IgD-negative memory B cell (primary cell): ENCODE data around the gene CPT1B. TPM values are rescaled to one million over a fixed set of nuclear protein-coding genes. Genes with fewer than 3 reads are reported as not detected.
"Not testable (repeated sequence)": the region's sequence is repeated elsewhere in the genome, so short reads cannot be mapped to it uniquely, and the experiment has no call there.

Source experiments
- H3K27ac Mint-ChIP-seq, 3 donors: one replicate each; pipeline ENCODE4 v1.8.0; 2020 to 2022; ENCODE audit warnings: mild to moderate bottlenecking in 3 of 3, mixed read lengths in 3 of 3, moderate library complexity in 1 of 3
- H3K27me3 Mint-ChIP-seq: one replicate; pipeline ENCODE4 v1.8.0; 2021; ENCODE audit warnings: mixed read lengths
- H3K36me3 Mint-ChIP-seq: one replicate; pipeline ENCODE4 v1.8.0; 2020; ENCODE audit warnings: mild to moderate bottlenecking, mixed read lengths
- H3K4me1 Mint-ChIP-seq, 3 donors: one replicate each; pipeline ENCODE4 v1.8.0; 2020 to 2022; ENCODE audit warnings: mixed read lengths in 3 of 3, mild to moderate bottlenecking in 1 of 3
- H3K4me3 Mint-ChIP-seq, 4 donors: one replicate each; pipeline ENCODE4 v1.8.0; 2020 to 2022; ENCODE audit warnings: mild to moderate bottlenecking in 4 of 4, mixed read lengths in 4 of 4, moderate library complexity in 3 of 4
- H3K9me3 Mint-ChIP-seq, 3 donors: one replicate each; pipeline ENCODE4 v1.8.0; 2020 to 2021; ENCODE audit warnings: mixed read lengths in 3 of 3, mild to moderate bottlenecking in 1 of 3
- polyA plus RNA-seq: library from polyadenylated mRNA; unstranded; fragments of 300-500 nt; fragmentation: Illumina TruSeq; gene quantifications from one replicate; pipeline ENCODE4 v1.2.3, GENCODE V29; 2021

The CPT1B gene
- polyA plus RNA-seq, 1 donor from 2014 or later = 1.6 TPM

- H3K4me3 Mint-ChIP-seq = peak overlapping the region in 3 of 4 donors; percentile 60 to 70 (median 68)
- no peaks in the 10 kb centered on the region for H3K9me3 Mint-ChIP-seq
- peak overlapping the region in 2 of 3 donors; percentile 10 to 53 for H3K27ac Mint-ChIP-seq
- no peaks in the 10 kb centered on the region for H3K36me3 Mint-ChIP-seq
- H3K4me1 Mint-ChIP-seq = peaks cover 11 to 16% (median 13%) of the 10 kb centered on the region in 3 donors
- no peaks in the 10 kb centered on the region for H3K27me3 Mint-ChIP-seq
Observed at GRCh38 chr22:50522806-50523438, 55.3 kb downstream of the CPT1B start.

GRCh38 chr22:50522208-50522805, 55.9 kb downstream of the CPT1B start:
- Mint-ChIP-seq H3K9me3 (no peaks in the 10 kb centered on the region), H3K4me1 (peaks cover 7 to 10% (median 9%) of the 10 kb centered on the region in 3 donors), H3K4me3 (no peak overlapping the region), H3K27ac (peak overlapping the region in 2 of 3 donors; percentile 53 to 73), H3K27me3 (no peaks in the 10 kb centered on the region), H3K36me3 (no peaks in the 10 kb centered on the region)

GRCh38 chr22:50521710-50522109, 56.5 kb downstream of the CPT1B start:
- no peaks in the 10 kb centered on the region for H3K36me3 Mint-ChIP-seq
- H3K27me3 Mint-ChIP-seq = no peaks in the 10 kb centered on the region
- H3K27ac Mint-ChIP-seq = peak overlapping the region in 1 of 3 donors; percentile 73
- H3K9me3 Mint-ChIP-seq = no peaks in the 10 kb centered on the region
- H3K4me3 Mint-ChIP-seq = peak overlapping the region in 1 of 4 donors; percentile 5
- peaks cover 5 to 6% (median 5%) of the 10 kb centered on the region in 3 donors for H3K4me1 Mint-ChIP-seq

- Mint-ChIP-seq H3K27me3 (no peaks in the 10 kb centered on the region), H3K9me3 (no peaks in the 10 kb centered on the region), H3K4me1 (peaks cover 4 to 6% (median 5%) of the 10 kb centered on the region in 3 donors), H3K36me3 (no peaks in the 10 kb centered on the region), H3K4me3 (no peak overlapping the region), H3K27ac (no peak overlapping the region)
Observed at GRCh38 chr22:50520826-50521453, 57.3 kb downstream of the CPT1B start.

- not testable (repeated sequence) for H3K9me3 Mint-ChIP-seq, H3K27me3 Mint-ChIP-seq, H3K4me1 Mint-ChIP-seq, H3K4me3 Mint-ChIP-seq, H3K36me3 Mint-ChIP-seq
- peak overlapping the region in 1 of 3 donors; percentile 39 for H3K27ac Mint-ChIP-seq
Observed at GRCh38 chr22:50520184-50520583, 58.0 kb downstream of the CPT1B start.

DNA sequence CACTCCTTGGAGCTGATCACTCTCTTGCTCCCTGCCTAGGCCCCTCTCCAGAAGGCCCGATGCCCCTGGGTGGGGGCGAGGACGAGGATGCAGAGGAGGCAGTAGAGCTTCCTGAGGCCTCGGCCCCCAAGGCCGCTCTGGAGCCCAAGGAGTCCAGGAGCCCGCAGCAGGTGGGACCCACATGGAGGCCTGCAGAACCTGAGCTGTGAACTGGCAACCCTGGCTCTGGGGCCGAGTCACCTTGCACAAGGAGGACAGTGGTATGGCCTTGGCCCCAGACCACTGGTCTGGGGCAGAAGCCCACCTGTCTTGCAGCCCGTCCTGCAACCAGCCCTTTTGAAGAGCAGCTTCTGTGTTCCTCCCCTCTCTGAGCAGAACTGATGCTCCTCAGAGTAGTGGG, 59.1 kb downstream of the CPT1B start:
- Mint-ChIP-seq H3K4me1 (peaks cover 0 to 4% (median 3%) of the 10 kb centered on the region in 3 donors), H3K36me3 (no peaks in the 10 kb centered on the region), H3K4me3 (no peak overlapping the region), H3K27ac (no peak overlapping the region), H3K27me3 (no peaks in the 10 kb centered on the region), H3K9me3 (no peaks in the 10 kb centered on the region)

Other genes starting within 250 kb of the CPT1B start
- 27.0 TPM for gene PPP6R2, start 235.1 kb downstream of the CPT1B start, polyA plus RNA-seq
- 17.5 TPM for gene SBF1, start 103.4 kb downstream of the CPT1B start, polyA plus RNA-seq
- 1.5 TPM for gene ADM2, start 96.9 kb downstream of the CPT1B start, polyA plus RNA-seq
- gene MIOX, start 91.6 kb downstream of the CPT1B start, polyA plus RNA-seq = not detected
- gene LMF2, start 70.7 kb downstream of the CPT1B start, polyA plus RNA-seq = 26.4 TPM
- gene NCAPH2, start 70.2 kb downstream of the CPT1B start, polyA plus RNA-seq = 39.4 TPM
- 11.8 TPM for gene SCO2, start 52.8 kb downstream of the CPT1B start, polyA plus RNA-seq
- 56.8 TPM for gene TYMP, start 48.4 kb downstream of the CPT1B start, polyA plus RNA-seq
- gene KLHDC7B, start 32.5 kb downstream of the CPT1B start, polyA plus RNA-seq = 4.7 TPM
- gene SYCE3, start 15.5 kb downstream of the CPT1B start, polyA plus RNA-seq = not detected
- 38.6 TPM for gene CHKB, start 4.4 kb upstream of the CPT1B start, polyA plus RNA-seq
- not detected for gene MAPK8IP2, start 22.4 kb upstream of the CPT1B start, polyA plus RNA-seq
- 11.5 TPM for gene ARSA, start 49.7 kb upstream of the CPT1B start, polyA plus RNA-seq
- gene SHANK3, start 94.4 kb upstream of the CPT1B start, polyA plus RNA-seq = not detected
- gene ACR, start 159.8 kb upstream of the CPT1B start, polyA plus RNA-seq = not detected
- 25.0 TPM for gene RABL2B, start 205.2 kb upstream of the CPT1B start, polyA plus RNA-seq